ENCODE data around the gene RBM45.
"Not testable (repeated sequence)": the region's sequence is repeated elsewhere in the genome, so short reads cannot be mapped to it uniquely, and the experiment has no call there.

Gene RBM45

GRCh38 chr2:178108176-178108575, 4.1 kb upstream of the RBM45 start:
- no peak for DNase-seq (ENCODE audit: low read depth in 2 of 2)

GRCh38 chr2:178109813-178110212, 2.4 kb upstream of the RBM45 start:
- DNase-seq (ENCODE audit: low read depth in 2 of 2), result no peak

- DNase-seq (ENCODE audit: low read depth in 2 of 2), result no peak
These were observed 1.6 kb upstream of the RBM45 start for GRCh38 chr2:178110681-178111080.

- DNase-seq (ENCODE audit: low read depth in 2 of 2), result no peak
These were observed 494 bp upstream of the RBM45 start for GRCh38 chr2:178111743-178112142.

GRCh38 chr2:178114462-178114861, 2.2 kb downstream of the RBM45 start:
- DNase-seq (ENCODE audit: low read depth in 2 of 2), result no peak

- DNase-seq (ENCODE audit: low read depth in 2 of 2), result no peak
These were observed 3.0 kb downstream of the RBM45 start for GRCh38 chr2:178115271-178115670.

GRCh38 chr2:178117725-178118124, 5.5 kb downstream of the RBM45 start:
- no peak for DNase-seq (ENCODE audit: low read depth in 2 of 2)

- no peak for DNase-seq (ENCODE audit: low read depth in 2 of 2)
These were observed 7.1 kb downstream of the RBM45 start for GRCh38 chr2:178119179-178119922.

GRCh38 chr2:178123163-178123562, 10.9 kb downstream of the RBM45 start:
- DNase-seq (ENCODE audit: low read depth in 2 of 2), result no peak

GRCh38 chr2:178125125-178125524, 12.9 kb downstream of the RBM45 start:
- DNase-seq (ENCODE audit: low read depth in 2 of 2), result no peak

GRCh38 chr2:178125862-178126261, 13.6 kb downstream of the RBM45 start:
- DNase-seq (ENCODE audit: low read depth in 2 of 2), result no peak

- no peak for DNase-seq (ENCODE audit: low read depth in 2 of 2)
These were observed 16.8 kb downstream of the RBM45 start for GRCh38 chr2:178128836-178129630.

- no peak for DNase-seq (ENCODE audit: low read depth in 2 of 2)
These were observed 24.2 kb downstream of the RBM45 start for GRCh38 chr2:178136321-178137025.

- no peak for DNase-seq (ENCODE audit: low read depth in 2 of 2)
These were observed 30.2 kb downstream of the RBM45 start for GRCh38 chr2:178142274-178143065.

- DNase-seq (ENCODE audit: low read depth in 2 of 2), result no peak
These were observed 31.2 kb downstream of the RBM45 start for GRCh38 chr2:178143481-178143880.

- DNase-seq (ENCODE audit: low read depth in 2 of 2), result no peak
These were observed 39.8 kb downstream of the RBM45 start for GRCh38 chr2:178152033-178152432.

GRCh38 chr2:178152542-178152941, 40.3 kb downstream of the RBM45 start:
- no peak for DNase-seq (ENCODE audit: low read depth in 2 of 2)

GRCh38 chr2:178152977-178153376, 40.7 kb downstream of the RBM45 start:
- no peak for DNase-seq (ENCODE audit: low read depth in 2 of 2)

GRCh38 chr2:178153878-178154277, 41.6 kb downstream of the RBM45 start:
- DNase-seq (ENCODE audit: low read depth in 2 of 2), result not testable (repeated sequence)

- no peak for DNase-seq (ENCODE audit: low read depth in 2 of 2)
These were observed 43.3 kb downstream of the RBM45 start for GRCh38 chr2:178155524-178155923.

GRCh38 chr2:178157574-178157973, 45.3 kb downstream of the RBM45 start:
- no peak for DNase-seq (ENCODE audit: low read depth in 2 of 2)

- DNase-seq (ENCODE audit: low read depth in 2 of 2), result no peak
These were observed 47.7 kb downstream of the RBM45 start for GRCh38 chr2:178159966-178160365.
